Common myeloid progenitor, CD34-positive (primary cell): ENCODE data around the gene RNPS1.

Experiments
- CTCF ChIA-PET: fragments of 350-600 bp; sonication (Branson Sonifier 250); formaldehyde crosslinking; loops from one replicate; lab custom pipeline; 2021; ENCODE audit warnings: antibody characterized with exemption; lab: Charles Lee
- POLR2A ChIA-PET: fragments of 350-600 bp; sonication (Branson Sonifier 250); formaldehyde crosslinking; loops from one replicate; lab custom pipeline; 2021; ENCODE audit warnings: antibody characterized with exemption; lab: Charles Lee
- DNase-seq, 3 donors: peaks; one replicate each; pipeline versions ENCODE4 v3.0.0 to v3.0.0-alpha.2; 2013
- H3K27ac ChIP-seq, 2 experiments: 1 replicate in 1 of 2; 2 replicates in 1 of 2; pipeline ENCODE4 v1.7.0; 2013; ENCODE audit warnings: inconsistent platforms in 2 of 2, low read length in 2 of 2, mild to moderate bottlenecking in 2 of 2, low read depth in 1 of 2, moderate library complexity in 1 of 2; ENCODE audit not compliant: severe bottlenecking in 2 of 2, insufficient read depth in 1 of 2, poor library complexity in 1 of 2
- H3K27me3 ChIP-seq, 5 experiments: replicated peaks in 2 of 5; 1 replicate in 3 of 5; 2 replicates in 2 of 5; pipeline versions ENCODE4 v1.6.1 to v1.7.0; 2013; ENCODE audit warnings: low read length in 4 of 5, mild to moderate bottlenecking in 2 of 5, moderate library complexity in 2 of 5, inconsistent platforms in 1 of 5; ENCODE audit not compliant: insufficient read depth in 5 of 5, control insufficient read depth in 4 of 5
- H3K36me3 ChIP-seq, 4 experiments: 1 replicate in 2 of 4; 2 replicates in 2 of 4; pipeline versions ENCODE4 v1.6.1 to v1.7.0; 2013; ENCODE audit warnings: low read length in 3 of 4, control low read depth in 1 of 4, mild to moderate bottlenecking in 1 of 4; ENCODE audit not compliant: control insufficient read depth in 4 of 4, insufficient read depth in 4 of 4
- H3K4me1 ChIP-seq, 4 experiments: 1 replicate in 3 of 4; 2 replicates in 1 of 4; pipeline versions ENCODE4 v1.6.1 to v1.7.1; 2013; ENCODE audit warnings: low read length in 3 of 4, mild to moderate bottlenecking in 3 of 4, control low read depth in 1 of 4, inconsistent platforms in 1 of 4, moderate library complexity in 1 of 4; ENCODE audit not compliant: control insufficient read depth in 4 of 4, insufficient read depth in 4 of 4; ENCODE audit errors: control extremely low read depth in 1 of 4
- H3K4me3 ChIP-seq, 7 experiments: 1 replicate in 4 of 7; 2 replicates in 3 of 7; pipeline versions ENCODE4 v1.5.1 to v1.7.0; 2013; ENCODE audit warnings: mild to moderate bottlenecking in 7 of 7, low read length in 6 of 7, moderate library complexity in 6 of 7, inconsistent platforms in 2 of 7, low read depth in 2 of 7, control low read depth in 1 of 7; ENCODE audit not compliant: insufficient read depth in 4 of 7, control insufficient read depth in 1 of 7; ENCODE audit errors: extremely low read depth in 1 of 7
- H3K9me3 ChIP-seq, 5 experiments: 1 replicate in 4 of 5; 2 replicates in 1 of 5; pipeline versions ENCODE4 v1.6.1 to v1.7.1; 2013; ENCODE audit warnings: low read length in 4 of 5, mild to moderate bottlenecking in 2 of 5, inconsistent platforms in 1 of 5, low read depth in 1 of 5, moderate library complexity in 1 of 5; ENCODE audit not compliant: control insufficient read depth in 4 of 5, insufficient read depth in 2 of 5; ENCODE audit errors: control extremely low read depth in 1 of 5
- WGBS: methylation state at CpG from one replicate; pipeline ENCODE4 v1.1.5; 2013; ENCODE audit not compliant: insufficient coverage; 5-methylcytosine and 5-hydroxymethylcytosine counted together

RNPS1 gene

DNA sequence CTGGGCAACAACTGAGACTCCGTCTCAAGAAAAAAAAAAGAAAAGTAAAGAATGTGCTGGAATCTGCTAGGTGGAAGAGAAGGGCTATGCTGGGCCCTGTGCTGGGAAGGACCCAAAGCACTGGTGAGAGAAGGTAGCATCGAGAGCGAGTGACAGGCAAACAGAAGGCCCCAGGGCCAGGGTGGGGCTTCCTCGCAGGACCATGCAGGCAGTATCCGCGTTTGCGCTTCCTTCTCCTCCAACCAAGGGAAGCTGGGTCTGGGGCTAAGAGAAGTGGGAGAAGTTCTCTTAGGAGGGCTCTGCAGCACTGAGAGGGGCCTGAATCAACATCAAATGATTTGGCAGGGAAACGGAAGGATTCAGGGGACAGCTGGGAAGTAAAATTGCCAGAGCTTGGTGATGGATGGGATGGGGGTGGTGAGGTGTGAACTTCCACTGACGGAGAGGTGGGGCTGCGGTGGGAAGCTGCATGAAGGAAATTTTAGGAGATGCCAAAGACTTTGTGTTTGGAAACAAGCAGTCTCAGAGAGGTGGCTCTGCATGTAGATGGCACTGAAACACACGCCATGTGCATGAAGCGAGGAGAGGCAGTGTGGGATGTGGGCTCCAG lies 11.3 kb downstream of the RNPS1 start:
- 94% methylated on average over 6 of the region's 12 CpGs for WGBS
- H3K27me3 ChIP-seq: no peaks in the 10 kb centered on the region
- H3K36me3 ChIP-seq: peaks cover 13 to 76% (median 60%) of the 10 kb centered on the region in 4 experiments
- no peak overlapping the region for H3K4me3 ChIP-seq
- no peak overlapping the region for H3K27ac ChIP-seq
- ChIA-PET CTCF (interaction anchor here (1.0 to 1.4 kb wide), 2 partner anchors 9 to 234 kb away, joined by 3 to 4 read pairs; no protein-coding TSS in a partner anchor), POLR2A (no interaction called here)
- no peaks in the 10 kb centered on the region for H3K9me3 ChIP-seq
- no peak for DNase-seq
- peaks cover 0 to 8% (median 7%) of the 10 kb centered on the region in 4 experiments for H3K4me1 ChIP-seq

GRCh38 chr16:2253293-2253692 lies 14.6 kb downstream of the RNPS1 start:
- Histone ChIP-seq H3K27ac (no peak overlapping the region), H3K27me3 (no peaks in the 10 kb centered on the region), H3K4me1 (peaks cover 3 to 19% (median 14%) of the 10 kb centered on the region in 4 experiments), H3K36me3 (peaks cover 9 to 58% (median 42%) of the 10 kb centered on the region in 4 experiments), H3K9me3 (no peaks in the 10 kb centered on the region), H3K4me3 (no peak overlapping the region)
- 93% methylated on average over 10 of the region's 11 CpGs for WGBS
- CTCF ChIA-PET: interaction anchor here (0.6 kb wide), 1 partner anchor 22 kb away, joined by 3 read pairs; no protein-coding TSS in a partner anchor
- POLR2A ChIA-PET: interaction anchor here (0.6 kb wide), 1 partner anchor 82 kb away, joined by 3 read pairs; no protein-coding TSS in a partner anchor
- DNase-seq: no peak

GRCh38 chr16:2252806-2253148 lies 15.1 kb downstream of the RNPS1 start:
- peaks cover 3 to 19% (median 14%) of the 10 kb centered on the region in 4 experiments for H3K4me1 ChIP-seq
- WGBS: 100% methylated on average over 3 of the region's 7 CpGs
- no peak for DNase-seq
- no peaks in the 10 kb centered on the region for H3K9me3 ChIP-seq
- H3K4me3 ChIP-seq: no peak overlapping the region
- ChIA-PET CTCF (interaction anchor here (0.6 to 2.2 kb wide), 6 partner anchors 9 to 249 kb away, joined by 3 to 12 read pairs (median 4); partner anchors contain the start of gene DNASE1L2), POLR2A (interaction anchor here (2.0 kb wide), 1 partner anchor 105 kb away, joined by 4 read pairs; the partner anchor contains the start of gene RAB26)
- no peaks in the 10 kb centered on the region for H3K27me3 ChIP-seq
- H3K36me3 ChIP-seq: peaks cover 7 to 53% (median 38%) of the 10 kb centered on the region in 4 experiments
- peak overlapping the region in 1 of 2 experiments; percentile 15 for H3K27ac ChIP-seq

GRCh38 chr16:2251296-2252111 lies 16.4 kb downstream of the RNPS1 start, which contains the start of gene ECI1:
Gene ECI1 (minus strand): TSS chr16:2251587. CDS start chr16:2251566, 21 bp downstream.
- 3% methylated on average over 84 of the region's 88 CpGs for WGBS
- ChIA-PET POLR2A (interaction anchor here (0.9 to 2.0 kb wide), 4 partner anchors 16 to 104 kb away, joined by 3 to 4 read pairs (median 3); partner anchors contain the start of genes DNASE1L2, RAB26 and TRAF7), CTCF (interaction anchor here (0.9 to 2.2 kb wide), 17 partner anchors 8 to 250 kb away, joined by 3 to 12 read pairs (median 4); partner anchors contain the start of gene DNASE1L2)
- H3K27ac ChIP-seq: peak within 1 kb of the TSS; percentile 46 to 81
- no peaks in the 10 kb centered on the region for H3K9me3 ChIP-seq
- H3K36me3 ChIP-seq: peaks cover 7 to 43% (median 28%) of the 10 kb centered on the region in 4 experiments
- peak within 1 kb of the TSS; percentile 63 to 87 (median 75) for H3K4me3 ChIP-seq
- peak; percentile 84 to 91 (median 85) for DNase-seq
- peaks cover 3 to 19% (median 14%) of the 10 kb centered on the region in 4 experiments for H3K4me1 ChIP-seq
- no peaks in the 10 kb centered on the region for H3K27me3 ChIP-seq

DNA sequence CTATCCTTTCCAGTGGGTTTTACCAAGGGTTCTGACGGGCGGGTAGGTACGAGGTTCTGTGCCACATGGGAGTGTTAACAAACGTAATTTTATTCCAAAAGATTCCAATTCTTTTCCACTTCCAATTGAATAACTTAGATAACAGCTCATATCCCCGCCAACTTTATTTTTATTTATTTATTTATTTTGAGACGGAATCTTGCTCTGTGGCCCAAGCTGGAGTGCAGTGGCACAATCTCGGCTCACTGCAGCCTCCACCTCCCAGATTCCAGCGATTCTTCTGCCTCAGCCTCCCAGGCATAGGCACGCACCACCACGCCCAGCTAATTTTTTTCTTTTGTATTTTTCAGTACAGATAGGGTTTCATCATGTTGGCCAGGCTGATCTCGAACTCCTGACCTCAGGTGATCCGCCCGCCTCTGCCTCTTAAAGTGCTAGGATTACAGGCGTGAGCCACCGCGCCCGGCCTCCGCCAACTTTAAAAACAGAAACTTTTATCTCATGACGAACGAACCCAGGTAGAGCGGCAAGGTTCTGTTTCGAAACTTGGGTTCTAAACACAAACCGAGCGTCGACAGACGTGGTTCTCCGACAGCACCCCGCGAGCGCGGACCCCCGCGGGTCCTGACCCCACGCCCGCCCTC lies 17.2 kb downstream of the RNPS1 start:
- ChIA-PET POLR2A (interaction anchor here (0.9 to 2.0 kb wide), 4 partner anchors 15 to 103 kb away, joined by 3 to 5 read pairs (median 4); partner anchors contain the start of genes DNASE1L2, RAB26 and TRAF7), CTCF (interaction anchor here (0.9 to 2.2 kb wide), 12 partner anchors 11 to 228 kb away, joined by 3 to 12 read pairs (median 3); no protein-coding TSS in a partner anchor)
- DNase-seq: peak; percentile 18 to 61 (median 53)
- Histone ChIP-seq H3K27me3 (no peaks in the 10 kb centered on the region), H3K4me1 (peaks cover 3 to 19% (median 14%) of the 10 kb centered on the region in 4 experiments), H3K27ac (peak overlapping the region in 1 of 2 experiments; percentile 81), H3K9me3 (no peaks in the 10 kb centered on the region), H3K4me3 (peak overlapping the region; percentile 63 to 87 (median 75)), H3K36me3 (peaks cover 11 to 43% (median 29%) of the 10 kb centered on the region in 4 experiments)
- 16% methylated on average over 20 of the region's 35 CpGs for WGBS

GRCh38 chr16:2246301-2246885 lies 21.5 kb downstream of the RNPS1 start:
- H3K27me3 ChIP-seq: no peaks in the 10 kb centered on the region
- H3K9me3 ChIP-seq: no peaks in the 10 kb centered on the region
- H3K4me3 ChIP-seq: no peak overlapping the region
- ChIA-PET POLR2A (no interaction called here), CTCF (interaction anchor here (0.6 to 1.8 kb wide), 2 partner anchors 10 to 346 kb away, joined by 4 to 6 read pairs; no protein-coding TSS in a partner anchor)
- WGBS: 93% methylated on average over 18 of the region's 18 CpGs
- H3K36me3 ChIP-seq: peaks cover 10 to 46% (median 34%) of the 10 kb centered on the region in 4 experiments
- H3K4me1 ChIP-seq: peaks cover 3 to 10% (median 6%) of the 10 kb centered on the region in 4 experiments
- H3K27ac ChIP-seq: no peak overlapping the region
- DNase-seq: no peak
